ENCODE data around the gene MID2.

The MID2 gene

DNA sequence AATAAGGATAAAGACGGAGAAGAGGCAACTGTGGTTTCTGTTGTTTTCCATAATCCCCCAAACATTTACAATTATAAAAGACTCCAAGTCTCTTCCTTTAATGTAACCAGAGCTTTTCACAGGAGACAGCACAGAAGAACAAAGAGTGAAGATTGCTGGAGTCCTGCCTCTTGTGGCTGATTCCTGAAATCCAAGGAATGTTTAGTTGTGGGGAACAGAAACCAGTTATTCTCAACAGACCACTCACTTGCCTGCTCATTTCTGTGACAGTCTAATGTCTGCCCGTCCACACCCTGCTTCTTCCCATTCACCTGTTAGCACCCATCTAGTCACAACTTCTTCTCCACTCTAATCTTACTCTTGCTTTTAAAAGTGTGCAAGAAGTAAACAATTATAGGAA is 144.4 kb downstream of the MID2 start:
- Histone ChIP-seq H3K4me1 (ENCODE audit: low read depth, poor library complexity, severe bottlenecking) (no peaks in the 10 kb centered on the region), H3K79me2 (ENCODE audit: insufficient read depth, low read depth) (no peaks in the 10 kb centered on the region), H4K20me1 (ENCODE audit: insufficient read depth) (no peaks in the 10 kb centered on the region), H3K4me3 (IDR thresholded peaks at IDR 0.05; ENCODE audit: insufficient read depth, low read depth, low read length) (no peak overlapping the region), H3K27ac (no peak overlapping the region), H3K4me2 (no peak overlapping the region), H3K36me3 (ENCODE audit: insufficient read depth) (no peaks in the 10 kb centered on the region), H3K27me3 (ENCODE audit: insufficient read depth, low read depth) (no peaks in the 10 kb centered on the region), H3K9ac (no peak overlapping the region), H2AFZ (ENCODE audit: low read depth) (no peak overlapping the region)
- TF ChIP-seq, protein P1, sequence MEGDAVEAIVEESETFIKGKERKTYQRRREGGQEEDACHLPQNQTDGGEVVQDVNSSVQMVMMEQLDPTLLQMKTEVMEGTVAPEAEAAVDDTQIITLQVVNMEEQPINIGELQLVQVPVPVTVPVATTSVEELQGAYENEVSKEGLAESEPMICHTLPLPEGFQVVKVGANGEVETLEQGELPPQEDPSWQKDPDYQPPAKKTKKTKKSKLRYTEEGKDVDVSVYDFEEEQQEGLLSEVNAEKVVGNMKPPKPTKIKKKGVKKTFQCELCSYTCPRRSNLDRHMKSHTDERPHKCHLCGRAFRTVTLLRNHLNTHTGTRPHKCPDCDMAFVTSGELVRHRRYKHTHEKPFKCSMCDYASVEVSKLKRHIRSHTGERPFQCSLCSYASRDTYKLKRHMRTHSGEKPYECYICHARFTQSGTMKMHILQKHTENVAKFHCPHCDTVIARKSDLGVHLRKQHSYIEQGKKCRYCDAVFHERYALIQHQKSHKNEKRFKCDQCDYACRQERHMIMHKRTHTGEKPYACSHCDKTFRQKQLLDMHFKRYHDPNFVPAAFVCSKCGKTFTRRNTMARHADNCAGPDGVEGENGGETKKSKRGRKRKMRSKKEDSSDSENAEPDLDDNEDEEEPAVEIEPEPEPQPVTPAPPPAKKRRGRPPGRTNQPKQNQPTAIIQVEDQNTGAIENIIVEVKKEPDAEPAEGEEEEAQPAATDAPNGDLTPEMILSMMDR (conservative IDR thresholded peaks at IDR 0.05; ENCODE audit: low read depth, low read length), result no peak

DNA sequence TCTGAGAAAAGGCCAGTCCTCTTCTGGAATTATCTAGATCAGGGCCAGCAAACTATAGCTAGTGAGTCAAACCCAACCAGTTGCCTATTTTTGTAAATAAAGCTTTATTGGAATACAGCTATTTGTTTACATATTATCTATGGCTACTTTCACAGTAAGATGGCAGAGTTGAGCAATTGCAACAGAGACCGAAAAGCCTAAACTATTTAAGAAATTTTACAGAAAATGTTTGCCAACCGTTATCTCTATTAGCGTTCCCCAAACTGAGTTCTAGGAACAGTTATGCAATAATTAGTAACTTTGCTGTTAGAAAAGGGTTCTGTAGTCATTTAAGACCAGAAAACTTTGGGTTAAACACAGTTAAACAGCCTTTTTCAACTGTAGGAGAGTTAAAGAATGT is 146.0 kb downstream of the MID2 start:
- Histone ChIP-seq H2AFZ (ENCODE audit: low read depth) (no peak overlapping the region), H3K4me3 (IDR thresholded peaks at IDR 0.05; ENCODE audit: insufficient read depth, low read depth, low read length) (no peak overlapping the region), H3K9ac (no peak overlapping the region), H4K20me1 (ENCODE audit: insufficient read depth) (no peaks in the 10 kb centered on the region), H3K36me3 (ENCODE audit: insufficient read depth) (no peaks in the 10 kb centered on the region), H3K4me1 (ENCODE audit: low read depth, poor library complexity, severe bottlenecking) (no peaks in the 10 kb centered on the region), H3K4me2 (no peak overlapping the region), H3K27ac (no peak overlapping the region), H3K79me2 (ENCODE audit: insufficient read depth, low read depth) (no peaks in the 10 kb centered on the region), H3K27me3 (ENCODE audit: insufficient read depth, low read depth) (no peaks in the 10 kb centered on the region)
- TF ChIP-seq, protein P1 (conservative IDR thresholded peaks at IDR 0.05; ENCODE audit: low read depth, low read length), result no peak

All from KMS-11 (cell line).